IMR-90 (cell line): ENCODE data around the gene C21orf58.

ENCODE experiments used
- BHLHE40 ChIP-seq: fragments of 150-350 bp; IDR thresholded peaks from 2 replicates; pipeline ENCODE4 v1.6.1; 2016; ENCODE audit warnings: mild to moderate bottlenecking, low read depth, low read length
- CEBPB ChIP-seq: IDR thresholded peaks from 2 replicates; pipeline ENCODE4 v1.6.1; 2012; ENCODE audit warnings: low read depth, low read length, improper control_type of control experiment
- CHD1 ChIP-seq: IDR thresholded peaks from 2 replicates; pipeline ENCODE4 v1.6.1; 2012; ENCODE audit warnings: low read depth, low read length, improper control_type of control experiment
- CTCF ChIP-seq: conservative IDR thresholded peaks from 2 replicates; pipeline ENCODE4 v1.5.1; 2012; ENCODE audit warnings: mild to moderate bottlenecking, low read depth, low read length, improper control_type of control experiment
- ELK1 ChIP-seq: fragments of 150-350 bp; IDR thresholded peaks from 2 replicates; pipeline ENCODE4 v1.6.1; 2016; ENCODE audit warnings: low read depth, mild to moderate bottlenecking, low read length, moderate library complexity, borderline replicate concordance
- FOS ChIP-seq: fragments of 150-350 bp; IDR thresholded peaks from 2 replicates; pipeline ENCODE4 v1.6.1; 2016; ENCODE audit warnings: low read depth, low read length
- MAFK ChIP-seq: IDR thresholded peaks from 2 replicates; pipeline ENCODE4 v1.6.1; 2012; ENCODE audit warnings: low read depth, low read length, improper control_type of control experiment
- MAZ ChIP-seq: IDR thresholded peaks from 2 replicates; pipeline ENCODE4 v1.6.1; 2012; ENCODE audit warnings: low read depth, mild to moderate bottlenecking, low read length, improper control_type of control experiment, moderate library complexity, borderline replicate concordance
- NFE2L2 ChIP-seq: fragments of 150-350 bp; IDR thresholded peaks from 2 replicates; pipeline ENCODE4 v1.6.1; 2016; ENCODE audit warnings: low read depth, mild to moderate bottlenecking, low read length
- POLR2A ChIP-seq: IDR thresholded peaks from 2 replicates; pipeline ENCODE4 v1.6.1; 2012; ENCODE audit warnings: mild to moderate bottlenecking, low read depth, low read length
- RAD21 ChIP-seq: IDR thresholded peaks from 2 replicates; pipeline ENCODE4 v1.6.1; 2012; ENCODE audit warnings: low read length, improper control_type of control experiment
- RFX5 ChIP-seq: IDR thresholded peaks from 2 replicates; pipeline ENCODE4 v1.8.0; 2012; ENCODE audit warnings: low read depth, mild to moderate bottlenecking, low read length, moderate library complexity
- SMC3 ChIP-seq: fragments of 150-350 bp; IDR thresholded peaks from 2 replicates; pipeline ENCODE4 v1.6.1; 2016; ENCODE audit warnings: low read depth, mild to moderate bottlenecking, antibody characterized with exemption, low read length, moderate library complexity
- TF ChIP-seq, protein P1 (sequence below): fragments of 150-350 bp; IDR thresholded peaks from 2 replicates; pipeline ENCODE4 v1.6.1; 2017; ENCODE audit warnings: mild to moderate bottlenecking, antibody characterized with exemption, low read length, low read depth

DNA sequence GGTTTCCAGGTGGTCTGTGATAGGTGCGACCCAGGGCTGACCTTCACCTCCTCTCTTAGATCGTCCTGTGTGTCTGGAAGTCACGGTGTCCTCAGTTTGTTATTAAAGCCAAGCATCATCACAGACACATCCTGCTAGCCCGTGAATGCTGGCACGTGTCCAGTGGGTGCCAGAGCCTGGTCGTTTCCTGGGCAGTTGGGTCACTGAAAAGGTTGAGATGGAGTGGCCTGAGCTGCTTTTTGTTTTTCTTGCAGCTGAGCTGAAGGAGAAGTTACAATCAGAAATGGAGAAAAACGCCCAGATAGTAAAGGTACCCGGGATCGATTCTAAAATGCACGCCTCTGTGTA lies 23.5 kb upstream of the C21orf58 start:
- TF ChIP-seq CTCF (no peak), SMC3 (no peak), MAFK (no peak), POLR2A (no peak), MAZ (no peak), NFE2L2 (no peak), CEBPB (no peak), ELK1 (no peak), CHD1 (no peak), FOS (no peak), RAD21 (no peak), RFX5 (no peak), BHLHE40 (no peak)
- TF ChIP-seq, protein P1, sequence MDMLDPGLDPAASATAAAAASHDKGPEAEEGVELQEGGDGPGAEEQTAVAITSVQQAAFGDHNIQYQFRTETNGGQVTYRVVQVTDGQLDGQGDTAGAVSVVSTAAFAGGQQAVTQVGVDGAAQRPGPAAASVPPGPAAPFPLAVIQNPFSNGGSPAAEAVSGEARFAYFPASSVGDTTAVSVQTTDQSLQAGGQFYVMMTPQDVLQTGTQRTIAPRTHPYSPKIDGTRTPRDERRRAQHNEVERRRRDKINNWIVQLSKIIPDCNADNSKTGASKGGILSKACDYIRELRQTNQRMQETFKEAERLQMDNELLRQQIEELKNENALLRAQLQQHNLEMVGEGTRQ = no peak
